Left ventricle myocardium inferior (tissue), 1 donor: ENCODE results near the gene CLEC16A. TPM values are rescaled to one million over a fixed set of nuclear protein-coding genes. Genes with fewer than 3 reads are reported as not detected.
A peak's percentile ranks its signal among the peaks of the same experiment; 100 is the strongest.

Experiments
- DNase-seq: peaks from one replicate; pipeline ENCODE4 v3.0.0-alpha.2; 2020
- H3K27ac ChIP-seq: fragments of 200-600 bp; replicated peaks from 2 replicates; pipeline ENCODE4 v1.8.0; 2021
- H3K27me3 ChIP-seq: fragments of 200-600 bp; 2 replicates; pipeline ENCODE4 v1.8.0; 2021; ENCODE audit warnings: low read depth
- H3K36me3 ChIP-seq: fragments of 200-600 bp; 2 replicates; pipeline ENCODE4 v1.8.0; 2021
- H3K4me1 ChIP-seq: fragments of 200-600 bp; 2 replicates; pipeline ENCODE4 v1.8.0; 2021
- H3K4me3 ChIP-seq: fragments of 200-600 bp; 2 replicates; pipeline ENCODE4 v1.8.0; 2021; ENCODE audit warnings: mild to moderate bottlenecking, moderate library complexity
- H3K9me3 ChIP-seq: fragments of 200-600 bp; replicated peaks from 2 replicates; pipeline ENCODE4 v1.8.0; 2021
- intact Hi-C: fragments of 100-400 bp; cut with micrococcal nuclease; formaldehyde crosslinking; loops from one replicate; pipeline ENCODE4 v1.11.0; 2022
- total RNA-seq: library from RNA; stranded (reverse); fragmentation: NEBNext Ultra II Directional; extraction: Animal tissue kit (Norgen Biotek cat#: 25700); gene quantifications from one replicate; pipeline ENCODE4 v1.2.1, GENCODE V29; 2021
- TF ChIP-seq, protein P1 (sequence below): fragments of 200-600 bp; IDR thresholded peaks from 2 replicates; pipeline ENCODE4 v1.8.0; 2021; ENCODE audit warnings: antibody characterized with exemption, mild to moderate bottlenecking, borderline replicate concordance
- donor health status: DM: no; HTN: yes; CAD: no; lungs with severe emphysema.

CLEC16A gene
- total RNA-seq, 1 donor from 2014 or later: 24.6 TPM

DNA sequence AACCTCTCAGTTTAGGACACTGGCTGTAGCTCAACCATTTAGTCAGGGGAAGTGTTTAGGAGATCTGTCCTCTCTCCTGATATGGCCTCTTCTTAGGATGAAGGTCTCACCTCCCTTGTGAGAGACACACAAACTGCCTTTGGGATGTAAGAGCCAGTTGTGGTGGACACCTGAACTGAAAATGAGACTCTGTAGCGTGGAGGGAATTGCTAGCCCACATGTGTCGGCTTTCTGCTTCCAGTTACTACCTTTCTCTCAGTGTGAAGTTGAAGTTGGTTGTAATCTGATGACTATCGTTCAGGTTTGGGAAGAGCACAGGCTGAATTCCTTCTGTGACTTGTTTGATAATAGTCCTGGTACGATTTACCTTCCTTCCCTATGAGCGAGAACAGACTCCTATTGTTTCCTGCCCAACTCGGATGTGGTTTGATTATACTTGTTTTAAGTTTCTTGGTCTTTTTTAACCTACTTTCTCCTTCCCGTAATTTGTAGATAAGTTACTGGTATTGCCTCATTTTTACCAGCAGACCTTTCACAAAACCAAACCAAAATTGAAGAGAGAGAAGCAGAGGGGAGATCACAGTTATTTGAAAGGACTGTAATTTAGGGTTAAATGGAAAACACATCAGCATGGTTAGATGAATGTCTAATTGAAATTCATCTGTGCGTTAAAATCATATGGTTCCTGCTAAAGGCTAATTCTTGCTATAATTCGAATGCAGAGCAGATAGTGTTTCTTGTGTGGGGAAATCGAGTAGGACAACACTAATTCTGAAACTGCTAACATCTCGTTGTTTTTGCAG is 43.2 kb downstream of the CLEC16A start:
- Histone ChIP-seq H3K4me1 (peaks cover 6% of the 10 kb centered on the region), H3K4me3 (no peak overlapping the region), H3K27me3 (no peaks in the 10 kb centered on the region), H3K9me3 (no peaks in the 10 kb centered on the region), H3K27ac (no peak overlapping the region), H3K36me3 (peaks cover 57% of the 10 kb centered on the region)
- TF ChIP-seq, protein P1, sequence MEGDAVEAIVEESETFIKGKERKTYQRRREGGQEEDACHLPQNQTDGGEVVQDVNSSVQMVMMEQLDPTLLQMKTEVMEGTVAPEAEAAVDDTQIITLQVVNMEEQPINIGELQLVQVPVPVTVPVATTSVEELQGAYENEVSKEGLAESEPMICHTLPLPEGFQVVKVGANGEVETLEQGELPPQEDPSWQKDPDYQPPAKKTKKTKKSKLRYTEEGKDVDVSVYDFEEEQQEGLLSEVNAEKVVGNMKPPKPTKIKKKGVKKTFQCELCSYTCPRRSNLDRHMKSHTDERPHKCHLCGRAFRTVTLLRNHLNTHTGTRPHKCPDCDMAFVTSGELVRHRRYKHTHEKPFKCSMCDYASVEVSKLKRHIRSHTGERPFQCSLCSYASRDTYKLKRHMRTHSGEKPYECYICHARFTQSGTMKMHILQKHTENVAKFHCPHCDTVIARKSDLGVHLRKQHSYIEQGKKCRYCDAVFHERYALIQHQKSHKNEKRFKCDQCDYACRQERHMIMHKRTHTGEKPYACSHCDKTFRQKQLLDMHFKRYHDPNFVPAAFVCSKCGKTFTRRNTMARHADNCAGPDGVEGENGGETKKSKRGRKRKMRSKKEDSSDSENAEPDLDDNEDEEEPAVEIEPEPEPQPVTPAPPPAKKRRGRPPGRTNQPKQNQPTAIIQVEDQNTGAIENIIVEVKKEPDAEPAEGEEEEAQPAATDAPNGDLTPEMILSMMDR: no peak
- intact Hi-C loops: no loop called here
- no peak for DNase-seq

DNA sequence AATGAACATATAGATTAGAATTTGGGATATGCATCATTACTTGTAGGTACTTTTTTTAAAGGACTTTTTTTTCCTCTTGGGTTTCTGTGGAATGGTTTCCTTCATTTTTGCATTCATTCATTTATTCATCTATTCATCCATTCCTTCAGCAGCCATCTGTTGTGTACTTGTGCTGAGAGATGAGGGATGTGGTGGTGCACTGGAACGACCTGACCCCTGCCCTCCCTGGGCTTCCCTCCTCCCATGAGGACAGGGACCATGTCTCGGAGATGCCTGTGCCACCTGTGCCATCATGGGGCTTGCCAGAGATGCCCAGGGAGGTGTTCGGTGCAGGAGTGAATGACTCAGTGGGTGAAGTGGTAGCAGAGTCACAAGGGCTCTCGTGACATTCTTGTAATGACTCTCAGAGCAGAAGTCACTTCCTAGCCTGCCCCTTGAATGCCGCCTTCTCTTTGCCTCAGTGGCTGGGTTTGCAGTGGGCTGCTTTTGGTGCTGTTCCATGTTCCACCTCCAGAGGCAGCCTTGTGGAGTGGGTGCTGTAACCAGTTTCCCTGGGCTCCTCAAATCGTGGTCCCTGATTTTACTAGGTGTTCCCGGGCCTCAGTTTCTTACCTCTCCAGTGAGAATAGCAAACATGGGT is 43.9 kb downstream of the CLEC16A start:
- peaks cover 5% of the 10 kb centered on the region for H3K4me1 ChIP-seq
- intact Hi-C loops: no loop called here
- no peak overlapping the region for H3K27ac ChIP-seq
- H3K36me3 ChIP-seq: peaks cover 58% of the 10 kb centered on the region
- no peaks in the 10 kb centered on the region for H3K9me3 ChIP-seq
- no peak overlapping the region for H3K4me3 ChIP-seq
- H3K27me3 ChIP-seq: no peaks in the 10 kb centered on the region
- TF ChIP-seq, protein P1: peak; percentile 42
- DNase-seq: no peak

DNA sequence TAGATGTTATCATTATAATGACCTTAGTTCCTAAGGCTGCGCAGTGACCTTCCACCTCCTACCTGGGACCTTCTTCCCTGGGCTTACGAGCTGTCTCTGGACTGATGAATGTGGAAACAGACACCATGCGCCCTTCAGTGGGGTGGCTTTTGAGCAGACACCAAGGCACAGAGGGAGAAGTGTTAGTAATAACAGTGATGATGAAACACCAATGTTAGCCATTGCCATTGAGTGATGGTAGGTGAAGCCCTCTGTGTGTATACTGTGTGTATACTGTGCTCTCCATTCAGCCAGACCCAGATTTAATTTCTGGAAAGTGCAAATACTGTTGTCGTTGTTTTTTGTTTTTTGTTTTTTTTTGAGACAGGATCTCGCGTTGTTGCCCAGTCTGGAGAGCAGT is 44.5 kb downstream of the CLEC16A start:
- no peaks in the 10 kb centered on the region for H3K9me3 ChIP-seq
- H3K4me1 ChIP-seq: peaks cover 11% of the 10 kb centered on the region
- intact Hi-C loops: no loop called here
- no peak overlapping the region for H3K27ac ChIP-seq
- DNase-seq: no peak
- H3K4me3 ChIP-seq: no peak overlapping the region
- peaks cover 56% of the 10 kb centered on the region for H3K36me3 ChIP-seq
- H3K27me3 ChIP-seq: no peaks in the 10 kb centered on the region
- TF ChIP-seq, protein P1: no peak

DNA sequence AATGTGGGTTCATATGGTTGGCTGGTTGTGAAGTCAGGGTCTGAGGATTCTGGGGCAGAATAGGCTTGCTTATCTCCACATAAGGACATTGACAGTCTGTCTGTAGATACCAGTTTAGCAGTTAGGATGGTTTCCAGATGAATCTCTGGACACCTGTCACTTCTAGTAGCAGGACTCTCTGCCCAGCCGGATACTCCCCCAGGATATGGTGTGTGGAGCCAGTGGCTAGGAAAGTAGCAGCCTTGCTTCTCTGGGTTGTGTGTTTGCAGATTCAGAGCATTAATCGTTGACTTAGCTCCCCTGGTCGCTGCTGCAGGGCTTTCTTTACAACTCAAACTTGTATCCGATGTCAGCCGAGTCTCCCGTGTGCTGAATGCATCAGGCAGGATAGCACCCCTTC is 45.2 kb downstream of the CLEC16A start:
- no peaks in the 10 kb centered on the region for H3K9me3 ChIP-seq
- H3K4me3 ChIP-seq: no peak overlapping the region
- H3K4me1 ChIP-seq: peaks cover 12% of the 10 kb centered on the region
- DNase-seq: no peak
- no peak overlapping the region for H3K27ac ChIP-seq
- H3K36me3 ChIP-seq: peaks cover 59% of the 10 kb centered on the region
- TF ChIP-seq, protein P1: no peak
- intact Hi-C loops: no loop called here
- no peaks in the 10 kb centered on the region for H3K27me3 ChIP-seq

DNA sequence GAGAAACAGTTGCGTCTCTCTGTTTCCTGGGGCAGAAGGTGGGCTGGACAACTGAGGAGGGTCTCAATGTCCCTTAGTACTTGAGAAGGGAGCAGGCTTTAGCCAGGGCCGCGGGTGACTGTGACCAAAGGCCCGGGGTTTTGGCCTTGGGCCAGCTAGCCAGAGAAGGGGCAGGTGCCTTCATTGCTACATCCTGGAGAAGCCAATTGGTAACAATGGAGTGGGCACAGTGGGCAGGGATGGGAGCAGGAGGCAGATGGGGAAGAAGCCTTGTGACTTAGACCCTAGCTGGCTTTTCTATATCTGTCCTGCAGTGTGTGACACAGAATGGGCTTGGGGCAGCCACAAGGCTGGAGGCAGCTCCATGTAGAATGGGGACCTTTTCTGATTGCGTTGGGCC is 46.0 kb downstream of the CLEC16A start:
- no peak for DNase-seq
- Histone ChIP-seq H3K36me3 (peaks cover 61% of the 10 kb centered on the region), H3K4me1 (peaks cover 12% of the 10 kb centered on the region), H3K4me3 (no peak overlapping the region), H3K9me3 (no peaks in the 10 kb centered on the region), H3K27me3 (no peaks in the 10 kb centered on the region), H3K27ac (no peak overlapping the region)
- intact Hi-C loops: no loop called here
- TF ChIP-seq, protein P1: no peak
